KMS-11 (cell line): ENCODE measurements around the gene DHX35.
A peak's percentile ranks its signal among the peaks of the same experiment; 100 is the strongest.

Source experiments
- H2AFZ ChIP-seq: fragments of 200-600 bp; sonication (generic); 2 replicates; pipeline ENCODE4 v1.6.1; 2016; ENCODE audit warnings: antibody characterized with exemption, mixed run types, low read depth
- H3K27ac ChIP-seq: fragments of 200-600 bp; sonication (generic); 2 replicates; pipeline ENCODE4 v1.6.1; 2016; ENCODE audit warnings: mild to moderate bottlenecking, mixed run types
- H3K27me3 ChIP-seq: fragments of 200-600 bp; sonication (generic); 2 replicates; pipeline ENCODE4 v1.6.1; 2017; ENCODE audit warnings: mild to moderate bottlenecking, low read depth, mixed run types, moderate library complexity; ENCODE audit not compliant: insufficient read depth
- H3K36me3 ChIP-seq: fragments of 200-600 bp; sonication (generic); 2 replicates; pipeline ENCODE4 v1.6.1; 2017; ENCODE audit warnings: mild to moderate bottlenecking, mixed run types; ENCODE audit not compliant: insufficient read depth
- H3K4me1 ChIP-seq: fragments of 200-600 bp; sonication (generic); 2 replicates; pipeline ENCODE4 v1.6.1; 2016; ENCODE audit warnings: mild to moderate bottlenecking, low read depth, mixed run types; ENCODE audit not compliant: poor library complexity, severe bottlenecking
- H3K4me2 ChIP-seq: fragments of 200-600 bp; sonication (generic); 2 replicates; pipeline ENCODE4 v1.7.0; 2016; ENCODE audit warnings: mild to moderate bottlenecking, mixed run types
- H3K4me3 ChIP-seq: fragments of 200-600 bp; sonication (generic); IDR thresholded peaks from 2 replicates; pipeline ENCODE4 v1.6.1; 2017; ENCODE audit warnings: low read depth, low read length, mixed read lengths; ENCODE audit not compliant: insufficient read depth
- H3K79me2 ChIP-seq: fragments of 200-600 bp; sonication (generic); 2 replicates; pipeline ENCODE4 v1.6.1; 2016; ENCODE audit warnings: low read depth, mixed run types; ENCODE audit not compliant: insufficient read depth
- H3K9ac ChIP-seq: fragments of 200-600 bp; sonication (generic); 2 replicates; pipeline ENCODE4 v1.6.1; 2016; ENCODE audit warnings: mild to moderate bottlenecking, mixed run types
- H4K20me1 ChIP-seq: fragments of 200-600 bp; sonication (generic); 2 replicates; pipeline ENCODE4 v1.6.1; 2016; ENCODE audit warnings: mild to moderate bottlenecking, mixed run types; ENCODE audit not compliant: insufficient read depth
- TF ChIP-seq, protein P1 (sequence below): fragments of 200-600 bp; sonication (generic); conservative IDR thresholded peaks from 2 replicates; pipeline ENCODE4 v1.6.1; 2017; ENCODE audit warnings: low read depth, mild to moderate bottlenecking, antibody characterized with exemption, low read length, moderate library complexity, mixed read lengths

Gene DHX35

GRCh38 chr20:38985060-38985459, 22.9 kb downstream of the DHX35 start:
- Histone ChIP-seq H3K4me1 (peaks cover 47% of the 10 kb centered on the region), H3K4me3 (no peak overlapping the region), H3K27me3 (no peaks in the 10 kb centered on the region), H3K9ac (no peak overlapping the region), H2AFZ (no peak overlapping the region), H3K36me3 (peaks cover 4% of the 10 kb centered on the region; the same call in 1 of the 2 replicates), H3K4me2 (peak overlapping the region; percentile 75), H4K20me1 (no peaks in the 10 kb centered on the region), H3K79me2 (no peaks in the 10 kb centered on the region), H3K27ac (peak overlapping the region; percentile 37; the same call in 1 of the 2 replicates)
- TF ChIP-seq, protein P1, sequence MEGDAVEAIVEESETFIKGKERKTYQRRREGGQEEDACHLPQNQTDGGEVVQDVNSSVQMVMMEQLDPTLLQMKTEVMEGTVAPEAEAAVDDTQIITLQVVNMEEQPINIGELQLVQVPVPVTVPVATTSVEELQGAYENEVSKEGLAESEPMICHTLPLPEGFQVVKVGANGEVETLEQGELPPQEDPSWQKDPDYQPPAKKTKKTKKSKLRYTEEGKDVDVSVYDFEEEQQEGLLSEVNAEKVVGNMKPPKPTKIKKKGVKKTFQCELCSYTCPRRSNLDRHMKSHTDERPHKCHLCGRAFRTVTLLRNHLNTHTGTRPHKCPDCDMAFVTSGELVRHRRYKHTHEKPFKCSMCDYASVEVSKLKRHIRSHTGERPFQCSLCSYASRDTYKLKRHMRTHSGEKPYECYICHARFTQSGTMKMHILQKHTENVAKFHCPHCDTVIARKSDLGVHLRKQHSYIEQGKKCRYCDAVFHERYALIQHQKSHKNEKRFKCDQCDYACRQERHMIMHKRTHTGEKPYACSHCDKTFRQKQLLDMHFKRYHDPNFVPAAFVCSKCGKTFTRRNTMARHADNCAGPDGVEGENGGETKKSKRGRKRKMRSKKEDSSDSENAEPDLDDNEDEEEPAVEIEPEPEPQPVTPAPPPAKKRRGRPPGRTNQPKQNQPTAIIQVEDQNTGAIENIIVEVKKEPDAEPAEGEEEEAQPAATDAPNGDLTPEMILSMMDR = no peak

DNA sequence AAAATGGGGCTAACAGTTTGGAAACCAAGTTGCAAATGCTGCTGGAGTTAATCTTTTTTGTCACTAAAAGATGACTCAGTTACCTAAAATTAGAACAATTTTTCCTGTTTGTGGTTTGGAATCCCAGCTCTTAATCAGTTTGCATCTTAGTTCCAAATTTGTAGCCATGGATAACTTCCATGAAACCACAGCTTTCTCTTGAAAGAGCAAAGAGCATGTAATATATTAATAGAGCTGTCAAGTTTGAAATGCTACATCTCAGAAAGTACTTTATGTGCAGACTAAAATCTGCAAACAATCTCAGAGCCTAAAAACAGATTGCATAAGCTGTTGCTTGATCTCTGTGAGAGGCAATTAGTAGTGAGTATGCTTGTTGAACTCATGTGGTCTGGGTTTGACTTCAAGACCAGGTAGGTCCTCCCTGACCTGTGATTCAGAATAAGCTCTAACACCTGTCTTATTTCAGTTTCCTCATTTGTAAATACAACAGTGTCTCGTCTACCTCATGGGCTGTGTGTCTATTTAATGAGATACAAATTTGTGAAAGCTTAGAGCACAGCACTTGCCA, 23.5 kb downstream of the DHX35 start:
- no peak overlapping the region for H2AFZ ChIP-seq
- peak overlapping the region; percentile 75 for H3K4me2 ChIP-seq

DNA sequence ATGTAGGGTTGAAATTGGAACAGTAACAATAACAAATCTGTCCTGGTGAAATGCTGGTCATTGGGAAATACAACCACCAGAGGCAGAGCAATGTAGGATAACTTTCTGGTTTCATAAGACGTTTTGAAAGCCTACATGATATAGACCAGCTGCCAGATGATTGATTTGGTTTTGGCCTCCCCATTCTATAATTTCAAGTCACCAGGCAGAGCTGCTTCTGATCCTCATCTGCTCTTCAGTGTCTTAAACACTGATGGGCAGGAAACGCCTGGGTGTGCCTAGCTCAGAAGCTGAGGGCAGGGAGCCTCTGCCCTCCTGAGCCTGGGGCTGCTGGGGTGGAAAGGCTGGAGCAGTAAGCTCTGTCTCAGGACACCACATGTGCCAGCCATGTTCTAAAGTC, 24.5 kb downstream of the DHX35 start:
- H4K20me1 ChIP-seq = no peaks in the 10 kb centered on the region
- peak overlapping the region; percentile 47; the same call in 1 of the 2 replicates for H3K27ac ChIP-seq
- H3K4me2 ChIP-seq = peak overlapping the region; percentile 75
- no peaks in the 10 kb centered on the region for H3K27me3 ChIP-seq
- H3K79me2 ChIP-seq = no peaks in the 10 kb centered on the region
- TF ChIP-seq, protein P1 = no peak
- peaks cover 47% of the 10 kb centered on the region for H3K4me1 ChIP-seq
- H3K4me3 ChIP-seq = no peak overlapping the region
- H3K9ac ChIP-seq = 0 out of 2 replicates have a peak overlapping the region, but pooled peaks have one; percentile 1
- no peak overlapping the region for H2AFZ ChIP-seq
- peaks cover 7% of the 10 kb centered on the region; the same call in 1 of the 2 replicates for H3K36me3 ChIP-seq

More for the DNA sequence above, 23.5 kb downstream of the DHX35 start:
- H3K27me3 ChIP-seq = no peaks in the 10 kb centered on the region
- H3K4me3 ChIP-seq = no peak overlapping the region
- H3K4me1 ChIP-seq = peaks cover 47% of the 10 kb centered on the region
- H3K36me3 ChIP-seq = peaks cover 7% of the 10 kb centered on the region; the same call in 1 of the 2 replicates
- no peaks in the 10 kb centered on the region for H4K20me1 ChIP-seq
- H3K9ac ChIP-seq = no peak overlapping the region
- peak overlapping the region; percentile 37; the same call in 1 of the 2 replicates for H3K27ac ChIP-seq
- H3K79me2 ChIP-seq = no peaks in the 10 kb centered on the region
- TF ChIP-seq, protein P1 = no peak

DNA sequence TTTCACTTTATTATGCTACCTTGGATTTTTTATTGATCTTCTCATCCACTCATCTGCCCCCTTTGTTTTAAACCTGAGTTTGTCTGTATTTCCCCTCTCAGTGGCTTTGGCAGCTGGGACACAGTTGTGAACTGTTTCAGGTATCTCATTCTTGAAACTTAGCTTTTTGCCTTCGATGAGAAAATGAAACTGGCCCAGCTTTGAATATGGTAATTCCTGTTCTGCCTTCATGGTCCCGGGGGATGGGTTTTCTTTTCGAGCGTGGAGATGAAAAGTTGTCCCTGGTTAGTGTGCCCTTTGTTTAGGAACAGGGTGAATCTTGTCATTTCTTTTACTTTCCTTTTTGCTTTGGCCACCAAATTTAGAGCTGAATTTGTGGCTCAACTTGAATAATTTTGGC, 25.6 kb downstream of the DHX35 start:
- H3K36me3 ChIP-seq = peaks cover 7% of the 10 kb centered on the region; the same call in 1 of the 2 replicates
- H3K4me2 ChIP-seq = peak overlapping the region; percentile 75

More for the DNA sequence above, 25.6 kb downstream of the DHX35 start:
- H4K20me1 ChIP-seq = no peaks in the 10 kb centered on the region
- TF ChIP-seq, protein P1 = no peak
- H3K4me1 ChIP-seq = peaks cover 47% of the 10 kb centered on the region
- no peak overlapping the region for H3K4me3 ChIP-seq
- H3K27ac ChIP-seq = peak overlapping the region; percentile 47
- H3K79me2 ChIP-seq = no peaks in the 10 kb centered on the region
- H2AFZ ChIP-seq = 0 out of 2 replicates have a peak overlapping the region, but pooled peaks have one; percentile 2
- H3K27me3 ChIP-seq = no peaks in the 10 kb centered on the region
- H3K9ac ChIP-seq = no peak overlapping the region; the same call in 1 of the 2 replicates
